Testis (tissue), 3 donors: Measurements from ENCODE around the gene HBP1. TPM values are rescaled to one million over a fixed set of nuclear protein-coding genes. Genes with fewer than 3 reads are reported as not detected.
"Not testable (repeated sequence)": the region's sequence is repeated elsewhere in the genome, so short reads cannot be mapped to it uniquely, and the experiment has no call there.

Experiments
- DNase-seq: peaks from one replicate; pipeline ENCODE4 v3.0.0-alpha.2; 2019
- H3K27ac ChIP-seq, 2 donors: fragments of 200-600 bp; sonication (generic); one replicate each; pipeline ENCODE4 v1.5.1; 2019
- H3K27me3 ChIP-seq: fragments of 200-600 bp; sonication (generic); one replicate; pipeline ENCODE4 v1.5.1; 2019
- H3K36me3 ChIP-seq: fragments of 200-600 bp; sonication (generic); one replicate; pipeline ENCODE4 v1.5.1; 2017; ENCODE audit warnings: low read depth; ENCODE audit errors: missing control alignments
- H3K4me1 ChIP-seq: fragments of 200-600 bp; sonication (generic); one replicate; pipeline ENCODE4 v1.5.1; 2019
- H3K4me3 ChIP-seq, 2 donors: fragments of 200-600 bp; sonication (generic); one replicate each; pipeline ENCODE4 v1.5.1; 2017 to 2019
- H3K9me3 ChIP-seq: fragments of 200-600 bp; sonication (generic); one replicate; pipeline ENCODE4 v1.5.1; 2017
- CTCF ChIP-seq, 3 experiments: fragments of 450-650 bp in 2 of 3; fragments of 200-600 bp in 1 of 3; sonication (generic) in 1 of 3; IDR thresholded peaks; one replicate each; pipeline ENCODE4 v1.5.1; 2016 to 2019; ENCODE audit warnings: antibody characterized with exemption in 3 of 3, mild to moderate bottlenecking in 2 of 3, moderate library complexity in 1 of 3
- POLR2A ChIP-seq: fragments of 450-650 bp; IDR thresholded peaks from one replicate; pipeline ENCODE4 v1.6.1; 2017; ENCODE audit warnings: antibody characterized with exemption, mild to moderate bottlenecking, moderate library complexity
- WGBS, 2 donors: methylation state at CpG; one replicate each; pipeline ENCODE4 v1.1.5; 2018; 5-methylcytosine and 5-hydroxymethylcytosine counted together
- intact Hi-C: fragments of 100-400 bp; cut with DNase I; formaldehyde crosslinking; loops from one replicate; pipeline ENCODE4 v1.15.1; 2023; ENCODE audit warnings: low total_unique reads
- polyA plus RNA-seq: library from polyadenylated mRNA; stranded (reverse); fragments of 350-450 nt; fragmentation: Illumina TruSeq; extraction: RNeasy Lipid Tissue Mini Kit (QIAGEN cat#74804); gene quantifications from one replicate; pipeline ENCODE4 v1.2.3, GENCODE V29; 2014; ENCODE audit warnings: low read depth, low replicate concordance; ENCODE audit not compliant: insufficient read depth
- total RNA-seq, 2 donors: library from RNA; depleted of rRNA; stranded (reverse); fragments of >200 nt; gene quantifications; one replicate each; pipeline ENCODE4 v1.2.3, GENCODE V29; 2016

Gene HBP1
- total and polyA plus RNA-seq, 3 donors from 2014 or later: 107 to 134 (median 127) TPM

- no peak for TF ChIP-seq POLR2A
- no peak for TF ChIP-seq CTCF (IDR thresholded peaks at IDR 0.05)
- Histone ChIP-seq H3K4me1 (no peaks in the 10 kb centered on the region), H3K4me3 (no peak overlapping the region), H3K36me3 (no peaks in the 10 kb centered on the region), H3K27me3 (no peaks in the 10 kb centered on the region), H3K27ac (no peak overlapping the region), H3K9me3 (no peaks in the 10 kb centered on the region)
- DNase-seq: no peak
- intact Hi-C loops: no loop called here
- WGBS, 2 donors: 97 to 98% methylated on average over 6 of the region's 6 CpGs
Measured at GRCh38 chr7:107154826-107155225, 14.0 kb upstream of the HBP1 start.

GRCh38 chr7:107155726-107156125 lies 13.1 kb upstream of the HBP1 start:
- WGBS, 2 donors: 85 to 89% methylated on average over 3 of the region's 3 CpGs
- H3K4me1 ChIP-seq, H3K9me3 ChIP-seq, intact Hi-C loops, H3K4me3 ChIP-seq, H3K27me3 ChIP-seq, DNase-seq, H3K27ac ChIP-seq, H3K36me3 ChIP-seq: not testable (repeated sequence)

- TF ChIP-seq POLR2A: no peak
- no peak for TF ChIP-seq CTCF (IDR thresholded peaks at IDR 0.05)
- intact Hi-C loops: no loop called here
- no peaks in the 10 kb centered on the region for H3K36me3 ChIP-seq
- no peaks in the 10 kb centered on the region for H3K27me3 ChIP-seq
- WGBS, 2 donors: 92 to 98% methylated on average over 7 of the region's 7 CpGs
- no peak overlapping the region for H3K4me3 ChIP-seq
- H3K4me1 ChIP-seq: no peaks in the 10 kb centered on the region
- DNase-seq: no peak
- H3K9me3 ChIP-seq: no peaks in the 10 kb centered on the region
- no peak overlapping the region for H3K27ac ChIP-seq
Measured at GRCh38 chr7:107157091-107157490, 11.7 kb upstream of the HBP1 start.

- no peaks in the 10 kb centered on the region for H3K4me1 ChIP-seq
- TF ChIP-seq CTCF (IDR thresholded peaks at IDR 0.05) (no peak), POLR2A (no peak)
- intact Hi-C loops: no loop called here
- WGBS, 2 donors: 81 to 93% methylated on average over 2 of the region's 2 CpGs
- no peak overlapping the region for H3K4me3 ChIP-seq
- no peaks in the 10 kb centered on the region for H3K27me3 ChIP-seq
- no peaks in the 10 kb centered on the region for H3K9me3 ChIP-seq
- DNase-seq: no peak
- no peaks in the 10 kb centered on the region for H3K36me3 ChIP-seq
- H3K27ac ChIP-seq: no peak overlapping the region
Measured at GRCh38 chr7:107158028-107158427, 10.8 kb upstream of the HBP1 start.

GRCh38 chr7:107160389-107160788 lies 8.4 kb upstream of the HBP1 start:
- Histone ChIP-seq H3K9me3 (no peaks in the 10 kb centered on the region), H3K4me1 (no peaks in the 10 kb centered on the region), H3K4me3 (no peak overlapping the region), H3K36me3 (no peaks in the 10 kb centered on the region), H3K27ac (no peak overlapping the region), H3K27me3 (no peaks in the 10 kb centered on the region)
- DNase-seq: no peak
- WGBS, 2 donors: 63 to 88% methylated on average over 2 of the region's 2 CpGs
- intact Hi-C loops: no loop called here
- TF ChIP-seq POLR2A: no peak
- TF ChIP-seq CTCF (IDR thresholded peaks at IDR 0.05): no peak
